LoVo (cell line): Measurements from ENCODE around the gene AKR1C2.
"Not testable (repeated sequence)": the region's sequence is repeated elsewhere in the genome, so short reads cannot be mapped to it uniquely, and the experiment has no call there.

ENCODE experiments used
- DNase-seq: peaks from one replicate; pipeline ENCODE4 v3.0.0-alpha.2; 2016; ENCODE audit warnings: low spot score

The AKR1C2 gene

GRCh38 chr10:4956955-4957645 lies 46.6 kb downstream of the AKR1C2 start:
- peak; percentile 61 for DNase-seq

GRCh38 chr10:4956088-4956487 lies 47.6 kb downstream of the AKR1C2 start:
- not testable (repeated sequence) for DNase-seq

DNA sequence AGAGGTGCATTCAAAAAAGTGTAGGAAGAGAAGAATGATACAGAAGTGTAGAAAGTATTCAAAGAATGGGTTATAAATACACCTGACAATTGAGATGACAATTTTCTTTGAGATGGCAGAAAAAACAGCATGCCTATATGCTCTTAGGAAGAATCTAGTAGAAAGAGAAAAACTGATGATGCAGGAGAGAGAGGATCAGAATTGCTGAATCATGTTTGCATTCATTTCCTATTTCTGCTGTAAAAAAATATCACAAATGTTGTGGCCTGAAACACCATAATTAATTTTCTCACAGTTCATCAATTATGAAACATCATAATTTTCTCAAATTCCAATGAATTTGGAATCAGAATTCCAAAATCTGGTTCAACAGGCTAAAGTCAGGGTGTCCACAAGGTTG lies 50.3 kb downstream of the AKR1C2 start:
- no peak for DNase-seq

DNA sequence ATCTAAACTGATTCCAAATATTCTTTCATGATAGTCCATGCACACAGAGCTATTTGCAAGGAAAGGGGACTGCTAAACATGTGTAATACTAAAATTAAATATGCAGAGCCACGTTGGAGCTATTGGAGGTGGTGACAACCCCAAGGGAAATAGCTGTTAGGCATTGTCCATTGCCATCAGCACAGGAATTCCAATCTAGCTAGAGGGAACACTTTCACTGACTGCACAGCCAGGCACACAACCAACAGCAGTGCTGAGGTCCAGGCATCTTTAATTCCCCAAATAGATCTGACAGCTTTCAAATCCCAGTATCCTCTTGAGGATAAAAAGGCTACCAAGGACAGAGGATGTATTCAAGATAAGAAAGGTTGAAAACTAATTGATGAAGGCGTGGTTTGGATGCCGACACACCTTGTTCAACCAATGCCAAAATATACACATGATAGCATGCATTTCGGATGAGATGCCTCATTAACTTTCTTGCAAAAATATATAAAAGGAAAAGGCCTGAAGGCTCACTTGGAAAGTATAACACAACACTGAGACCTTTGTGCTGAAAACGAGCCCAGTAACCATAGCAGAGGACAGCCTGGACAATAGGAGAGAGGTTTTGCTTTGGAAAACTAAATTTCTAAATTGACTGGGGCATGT lies 52.0 kb downstream of the AKR1C2 start:
- DNase-seq = peak; percentile 29

GRCh38 chr10:4947635-4948596 lies 55.7 kb downstream of the AKR1C2 start:
- DNase-seq = peak; percentile 86

GRCh38 chr10:4947039-4947634 lies 56.5 kb downstream of the AKR1C2 start:
- DNase-seq = peak; percentile 11

GRCh38 chr10:4945766-4946717 lies 57.6 kb downstream of the AKR1C2 start:
- no peak for DNase-seq

DNA sequence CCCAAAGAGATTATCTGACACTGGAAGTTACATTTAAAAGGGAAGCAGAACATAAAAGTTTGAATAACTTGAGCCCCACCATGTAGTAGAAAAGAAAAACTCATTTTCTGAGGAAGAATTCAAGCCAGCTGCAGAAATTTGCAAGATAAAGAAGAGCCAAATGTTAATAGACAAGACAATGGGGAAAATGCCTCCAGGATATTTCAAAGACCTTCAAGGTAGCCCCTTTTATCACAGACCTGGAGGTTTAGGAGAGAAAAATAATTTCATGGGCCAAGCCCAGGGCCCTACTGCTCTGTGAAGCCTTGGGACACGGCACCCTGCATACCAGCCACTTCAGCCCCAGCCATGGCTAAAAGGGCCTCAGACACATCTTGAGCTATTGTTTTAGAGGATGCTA lies 58.8 kb downstream of the AKR1C2 start:
- DNase-seq = no peak

DNA sequence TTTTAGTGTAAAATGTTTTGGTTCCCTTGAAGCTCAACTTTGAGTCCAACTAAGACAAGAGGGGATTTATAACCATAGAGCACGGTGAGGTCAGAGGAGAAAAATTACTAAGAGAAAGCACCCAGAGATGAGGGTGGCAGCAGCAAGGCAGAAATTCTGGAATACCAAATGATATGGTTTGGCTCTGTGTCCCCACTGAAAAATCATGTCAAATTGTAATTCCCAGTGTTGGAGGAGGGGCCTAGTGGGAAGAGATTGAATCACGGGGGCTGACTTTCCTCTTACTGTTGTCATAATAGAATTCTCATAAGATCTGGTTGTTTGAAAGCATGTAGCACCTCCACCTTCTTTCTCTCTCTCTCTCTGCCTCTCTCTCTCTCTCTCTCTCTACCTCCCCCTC lies 59.8 kb downstream of the AKR1C2 start:
- DNase-seq = no peak

DNA sequence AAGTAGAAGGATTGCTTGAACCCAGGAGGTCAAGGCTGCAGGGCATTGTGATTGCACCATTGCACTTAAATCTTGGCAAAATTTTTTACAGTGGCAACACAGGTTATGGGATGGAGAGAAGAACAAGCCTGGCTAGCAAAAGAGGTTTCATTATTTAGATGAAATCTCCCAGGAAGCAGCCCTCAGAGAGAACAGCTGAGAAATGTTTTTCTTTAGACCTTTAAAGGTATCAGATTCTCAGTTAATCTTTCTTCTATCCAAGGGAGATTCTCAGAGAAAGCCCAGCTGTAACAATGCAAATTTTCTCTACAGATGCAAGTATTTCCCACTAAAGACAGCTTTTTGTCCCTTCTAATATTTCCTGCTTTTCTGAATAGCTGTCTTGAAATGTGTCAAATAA lies 60.2 kb downstream of the AKR1C2 start:
- not testable (repeated sequence) for DNase-seq

DNA sequence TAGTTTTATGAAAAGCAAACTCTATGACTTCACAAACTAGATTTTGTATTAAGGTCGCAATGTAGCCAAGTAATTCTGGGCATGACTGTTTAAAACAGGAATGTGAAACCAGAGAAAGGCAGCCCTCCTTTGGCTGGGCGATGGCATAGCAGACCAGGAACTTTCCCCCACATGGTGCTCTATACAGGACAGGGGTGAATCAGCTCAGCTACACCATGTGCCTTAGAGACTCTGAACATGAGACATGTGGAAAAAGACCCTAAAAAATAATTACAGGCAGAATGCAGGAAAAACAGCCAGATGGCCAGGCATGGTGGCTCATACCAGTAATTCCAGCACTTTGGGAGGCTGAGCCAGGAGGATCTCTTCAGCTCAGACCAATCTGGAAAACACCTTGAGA lies 60.7 kb downstream of the AKR1C2 start:
- DNase-seq = peak; percentile 42

DNA sequence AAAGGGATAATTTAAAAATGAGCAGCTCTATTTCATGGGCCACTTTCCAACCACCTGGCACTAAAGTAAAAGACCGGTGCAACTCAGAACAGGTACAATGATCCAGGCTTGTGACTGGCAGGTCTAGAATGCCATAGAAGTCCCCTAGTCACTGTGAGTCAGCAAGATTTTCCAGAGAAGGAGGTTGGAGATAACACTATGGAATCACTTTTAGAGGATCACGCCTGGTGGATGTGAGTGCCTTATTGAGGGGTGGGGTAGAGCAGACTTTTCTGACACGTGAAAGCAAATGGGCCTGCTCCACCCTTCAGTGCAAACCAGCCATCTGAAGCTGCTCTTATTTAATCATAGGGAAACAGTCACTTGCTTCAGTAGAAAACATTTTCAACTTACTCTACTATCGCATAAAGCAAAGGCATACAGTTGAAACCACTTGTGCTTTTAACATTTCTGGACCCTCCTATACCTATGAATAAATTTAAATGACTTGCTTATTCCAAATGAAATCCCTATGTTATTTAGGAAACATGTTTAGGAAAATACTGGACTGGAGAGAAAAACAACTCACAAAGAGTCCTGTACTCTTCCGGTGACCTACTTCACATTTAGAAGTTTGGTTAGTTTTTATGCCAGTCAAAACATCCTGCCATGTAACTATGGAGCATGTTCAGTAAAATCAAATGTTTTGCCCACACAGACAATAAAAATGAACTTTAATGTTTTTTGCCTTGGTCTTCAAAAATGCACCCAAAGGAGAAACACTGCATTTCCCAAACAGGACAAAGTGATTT lies 61.9 kb downstream of the AKR1C2 start:
- peak; percentile 88 for DNase-seq

DNA sequence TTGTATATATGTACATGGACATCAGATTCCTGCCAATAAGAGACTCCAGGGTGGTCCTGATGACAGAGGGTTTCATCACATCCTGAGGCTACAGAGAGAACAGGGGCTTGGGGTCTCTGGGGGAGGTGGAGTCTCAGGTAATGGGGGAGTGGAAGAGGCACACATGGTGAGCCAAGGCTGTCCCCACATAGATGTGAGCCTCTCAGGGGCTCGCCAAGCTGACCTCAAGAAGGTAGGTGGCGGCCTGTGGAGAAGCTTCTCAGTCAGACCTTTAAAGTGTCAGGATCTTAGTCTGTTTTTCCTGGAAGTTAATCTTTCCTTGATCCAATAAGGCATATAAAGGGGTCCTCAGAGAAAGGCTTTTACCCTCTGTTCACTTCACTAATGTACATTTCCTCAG lies 62.7 kb downstream of the AKR1C2 start:
- DNase-seq = not testable (repeated sequence)

GRCh38 chr10:4940073-4940428 lies 63.6 kb downstream of the AKR1C2 start:
- peak; percentile 37 for DNase-seq

- DNase-seq = peak; percentile 76
Measured at GRCh38 chr10:4939224-4940072, 64.2 kb downstream of the AKR1C2 start.
